NCI-H2227 (cell line): Measurements from ENCODE around the gene CDC25B.

ENCODE experiments used
- DNase-seq: peaks from one replicate; lab custom pipeline; 2025; ENCODE audit not compliant: unreplicated experiment; lab: John Stamatoyannopoulos, UW

CDC25B gene

GRCh38 chr20:3763671-3764601, 32.2 kb upstream of the CDC25B start:
- DNase-seq: no peak

GRCh38 chr20:3764659-3765058, 31.5 kb upstream of the CDC25B start:
- no peak for DNase-seq

- DNase-seq: no peak
Measured at GRCh38 chr20:3765171-3765882, 30.8 kb upstream of the CDC25B start.

- DNase-seq: no peak
Measured at GRCh38 chr20:3766422-3767109, 29.5 kb upstream of the CDC25B start.

DNA sequence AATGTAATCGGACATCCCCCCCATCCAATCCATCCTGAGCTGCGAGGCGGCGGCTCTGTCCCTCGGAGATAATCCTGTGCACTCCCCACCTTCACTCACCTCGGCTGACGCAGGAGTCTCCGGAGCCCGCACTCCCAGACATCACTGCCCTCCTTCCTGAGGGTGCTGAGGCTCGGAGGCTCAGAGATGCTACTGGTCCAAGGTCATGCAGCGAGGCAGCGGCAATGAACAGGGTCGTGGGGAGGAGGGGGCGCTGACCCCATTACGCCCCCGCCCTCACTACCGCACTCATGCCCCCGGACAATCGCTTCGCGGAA, 29.0 kb upstream of the CDC25B start:
- DNase-seq: peak; percentile 40

DNA sequence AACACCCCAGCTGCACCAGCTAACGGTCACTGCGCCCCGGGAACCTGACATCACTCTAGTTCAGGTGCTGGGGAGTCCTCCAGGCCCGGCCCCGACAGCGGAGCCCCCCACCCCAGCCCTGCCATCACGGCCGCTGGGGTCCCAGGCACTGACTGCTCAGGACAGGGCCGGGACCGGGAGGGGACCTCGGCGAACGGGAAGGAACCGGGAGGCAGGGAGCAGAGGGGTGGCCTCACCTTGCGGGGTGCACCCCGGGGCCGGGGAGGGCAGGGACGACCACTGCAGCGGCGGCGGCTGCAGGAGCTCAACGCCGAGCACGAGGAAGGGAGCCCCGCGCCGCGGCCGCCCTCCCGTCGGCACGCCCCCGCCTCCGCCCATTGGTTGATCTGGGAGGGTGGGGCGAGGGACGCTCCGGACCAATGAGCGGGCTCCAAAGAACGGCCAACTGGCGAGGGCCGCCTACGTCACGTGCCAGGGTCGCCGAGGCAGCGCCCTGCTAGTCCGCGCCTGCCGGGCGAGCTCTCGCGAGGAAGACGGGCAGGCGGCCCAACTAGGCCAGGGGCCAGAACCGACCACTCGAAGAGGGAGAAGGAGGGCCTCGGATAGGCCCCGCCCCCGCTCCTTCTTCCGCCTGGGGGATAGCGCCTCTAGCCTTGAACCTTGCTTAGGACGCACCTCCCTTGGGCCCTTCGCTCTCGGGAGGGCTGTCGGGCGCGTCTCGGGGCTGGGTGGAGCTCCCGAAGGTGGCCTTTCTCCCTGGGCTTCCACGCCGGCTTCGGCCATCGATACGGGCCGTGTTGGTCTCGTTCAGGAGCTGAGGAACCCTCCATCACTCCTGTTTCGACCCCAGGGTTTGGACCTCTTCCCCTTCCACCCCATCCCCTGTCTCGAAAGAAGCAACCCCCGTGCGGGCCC, 28.4 kb upstream of the CDC25B start, which contains the start of gene ADISSP:
TSS of gene ADISSP (minus strand) at position 327 of the 915 bp plus-strand sequence. CDS start 7,653 bp downstream, outside the sequence.
- peak; percentile 99 for DNase-seq

- peak; percentile 91 for DNase-seq
Measured at GRCh38 chr20:3768342-3769130, 27.6 kb upstream of the CDC25B start.

DNA sequence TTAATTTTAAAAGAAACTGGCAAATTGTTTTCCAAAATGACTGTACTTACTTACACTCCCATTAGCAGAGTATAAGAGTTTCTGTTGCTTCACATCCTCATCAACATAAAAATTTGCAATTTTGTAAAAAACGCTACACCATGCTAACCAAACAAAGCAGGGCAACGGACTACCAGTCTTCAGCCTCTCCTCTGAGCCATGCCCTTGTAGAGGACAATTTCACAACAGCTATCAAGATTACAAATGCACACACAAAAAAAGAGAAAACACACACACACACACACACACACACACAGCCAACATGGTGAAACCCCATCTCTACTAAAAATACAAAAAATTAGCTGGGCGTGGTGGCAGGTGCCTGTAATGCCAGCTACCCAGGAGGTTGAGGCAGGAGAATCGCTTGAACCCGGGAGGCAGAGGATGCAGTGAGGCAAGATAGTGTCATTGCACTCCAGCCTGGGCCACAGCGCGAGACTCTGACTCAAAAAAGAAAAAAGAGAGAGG, 24.5 kb upstream of the CDC25B start:
- no peak for DNase-seq

- no peak for DNase-seq
Measured at GRCh38 chr20:3775457-3776108, 20.5 kb upstream of the CDC25B start.

DNA sequence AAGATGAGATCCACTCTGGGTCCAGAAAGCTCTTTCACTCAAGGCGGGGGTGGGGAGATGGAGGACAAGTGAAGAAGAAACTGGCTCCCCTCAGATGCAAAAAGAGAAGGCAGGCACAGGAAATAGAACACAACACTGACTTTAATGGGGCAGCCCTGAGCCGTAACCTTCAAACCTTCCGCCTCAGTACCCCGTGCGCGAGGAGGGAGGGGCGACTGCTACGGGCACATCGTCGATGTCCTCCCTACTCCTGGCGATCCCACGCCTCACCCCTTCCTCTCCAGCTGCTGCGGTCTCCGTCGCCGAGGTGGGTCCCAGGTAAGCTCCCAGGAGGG, 18.8 kb upstream of the CDC25B start:
- no peak for DNase-seq

GRCh38 chr20:3777716-3778629, 18.1 kb upstream of the CDC25B start:
- peak; percentile 80 for DNase-seq

GRCh38 chr20:3778976-3779375, 17.1 kb upstream of the CDC25B start:
- DNase-seq: no peak

- DNase-seq: peak; percentile 96
Measured at GRCh38 chr20:3781153-3781910, 14.8 kb upstream of the CDC25B start, which contains the start of gene SPEF1. TSS of gene SPEF1 (minus strand) at chr20:3781448. CDS start at chr20:3781287, 161 bp downstream.

GRCh38 chr20:3782597-3782996, 13.5 kb upstream of the CDC25B start:
- no peak for DNase-seq

GRCh38 chr20:3783068-3783489, 13.0 kb upstream of the CDC25B start:
- DNase-seq: no peak

- no peak for DNase-seq
Measured at GRCh38 chr20:3783511-3784195, 12.5 kb upstream of the CDC25B start.
